Body of pancreas (tissue), 4 donors: ENCODE data around the gene DERL2. TPM values are rescaled to one million over a fixed set of nuclear protein-coding genes. Genes with fewer than 3 reads are reported as not detected.

Experiments used
- ATAC-seq: fragments of 150-250 bp; one replicate; pipeline ENCODE4 v1.9.1; 2016
- DNase-seq, 4 donors: peaks; one replicate each; pipeline ENCODE4 v3.0.0-alpha.2; 2019
- H3K27ac ChIP-seq, 4 donors: fragments of 200-600 bp; sonication (generic); 1 replicate in 3 of 4; 2 replicates in 1 of 4; pipeline versions ENCODE4 v1.5.1 to v1.6.1; 2016 to 2019; ENCODE audit warnings: mild to moderate bottlenecking in 1 of 4, mixed read lengths in 1 of 4, moderate library complexity in 1 of 4
- H3K27me3 ChIP-seq, 2 donors: fragments of 200-600 bp; sonication (generic); one replicate each; pipeline ENCODE4 v1.6.0; 2016; ENCODE audit warnings: mild to moderate bottlenecking in 1 of 2
- H3K36me3 ChIP-seq, 2 donors: fragments of 200-600 bp; sonication (generic); replicated peaks in 1 of 2; 2 replicates each; pipeline ENCODE4 v1.5.1; 2016; ENCODE audit warnings: low read depth in 2 of 2; ENCODE audit not compliant: insufficient read depth in 1 of 2
- H3K4me1 ChIP-seq: fragments of 200-600 bp; sonication (generic); one replicate; pipeline ENCODE4 v1.6.0; 2016
- H3K4me3 ChIP-seq, 2 donors: fragments of 200-600 bp; sonication (generic); 1 replicate in 1 of 2; 2 replicates in 1 of 2; pipeline ENCODE4 v1.5.1; 2016 to 2019
- H3K9me3 ChIP-seq, 3 donors: fragments of 200-600 bp; sonication (generic); 1 replicate in 2 of 3; 2 replicates in 1 of 3; pipeline ENCODE4 v1.5.1; 2016
- POLR2A ChIP-seq, 3 donors: fragments of 450-650 bp; IDR thresholded peaks; one replicate each; pipeline ENCODE4 v1.6.1; 2016; ENCODE audit warnings: antibody characterized with exemption in 3 of 3, mild to moderate bottlenecking in 2 of 3
- WGBS, 2 donors: methylation state at CpG; one replicate each; pipeline ENCODE4 v1.1.5; 2017; 5-methylcytosine and 5-hydroxymethylcytosine counted together
- intact Hi-C: fragments of 100-400 bp; cut with DNase I; formaldehyde crosslinking; loops from one replicate; pipeline ENCODE4 v1.15.1; 2023
- total RNA-seq, 2 donors: library from RNA; depleted of rRNA; stranded (reverse); fragments of >200 nt; gene quantifications; one replicate each; pipeline ENCODE4 v1.1.0, GENCODE V29; 2016
- TF ChIP-seq, protein P1 (sequence below), 7 experiments: fragments of 450-650 bp in 4 of 7; fragments of 200-600 bp in 3 of 7; sonication (generic) in 3 of 7; IDR thresholded peaks; one replicate each; pipeline ENCODE4 v1.5.1; 2016 to 2019; ENCODE audit warnings: antibody characterized with exemption in 7 of 7

DERL2 gene
- total RNA-seq, 2 donors from 2014 or later = 25.4 to 42.5 TPM

DNA sequence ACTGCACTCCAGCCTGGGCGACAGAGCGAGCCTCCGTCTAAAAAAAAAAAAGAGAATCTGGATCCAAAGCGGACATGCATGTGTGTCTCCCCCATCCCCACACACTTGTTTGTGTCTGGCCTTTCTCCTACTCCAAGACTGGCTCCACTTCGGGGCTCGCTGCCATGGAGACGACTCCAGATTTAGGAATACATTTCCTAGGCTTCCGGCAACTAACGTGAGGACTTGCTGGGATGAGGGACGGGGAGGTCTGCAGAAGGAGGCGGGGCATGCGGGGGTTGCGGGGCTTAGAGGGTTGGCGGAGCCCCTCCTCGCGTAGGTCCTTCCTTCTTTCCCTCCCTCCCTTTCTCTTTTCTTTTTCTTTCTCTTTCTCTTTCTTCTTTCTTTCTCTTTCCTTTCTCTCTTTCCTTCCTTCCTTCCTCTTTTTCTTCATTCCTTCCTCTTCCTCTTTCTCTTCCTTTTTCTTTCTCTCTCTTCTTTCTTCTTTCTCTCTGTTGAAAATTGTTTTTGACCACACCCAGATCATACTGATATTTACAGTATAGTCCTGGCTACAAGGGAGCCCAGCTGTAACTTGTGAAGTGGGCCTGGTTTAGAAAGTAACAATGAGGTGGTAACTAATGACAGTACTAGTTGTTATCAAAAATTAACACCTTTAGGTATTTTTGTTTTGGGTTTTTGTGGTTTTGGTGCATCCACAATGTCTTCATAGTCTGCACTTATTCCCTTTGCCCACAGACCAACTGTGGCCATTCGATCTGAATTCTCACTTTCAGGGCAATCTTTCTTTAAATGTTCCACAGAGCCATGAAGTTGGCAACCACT, 25.6 kb upstream of the DERL2 start:
- DNase-seq (peak in 1 of 4 donors; percentile 39), ATAC-seq (no peak)
- intact Hi-C loops = no loop called here
- Histone ChIP-seq H3K27ac (no peak overlapping the region), H3K4me1 (no peaks in the 10 kb centered on the region), H3K4me3 (no peak overlapping the region), H3K27me3 (no peaks in the 10 kb centered on the region), H3K36me3 (no peaks in the 10 kb centered on the region), H3K9me3 (no peaks in the 10 kb centered on the region)
- 36 to 52% methylated on average over 17 of the region's 17 CpGs for WGBS, 2 donors
- TF ChIP-seq, protein P1, sequence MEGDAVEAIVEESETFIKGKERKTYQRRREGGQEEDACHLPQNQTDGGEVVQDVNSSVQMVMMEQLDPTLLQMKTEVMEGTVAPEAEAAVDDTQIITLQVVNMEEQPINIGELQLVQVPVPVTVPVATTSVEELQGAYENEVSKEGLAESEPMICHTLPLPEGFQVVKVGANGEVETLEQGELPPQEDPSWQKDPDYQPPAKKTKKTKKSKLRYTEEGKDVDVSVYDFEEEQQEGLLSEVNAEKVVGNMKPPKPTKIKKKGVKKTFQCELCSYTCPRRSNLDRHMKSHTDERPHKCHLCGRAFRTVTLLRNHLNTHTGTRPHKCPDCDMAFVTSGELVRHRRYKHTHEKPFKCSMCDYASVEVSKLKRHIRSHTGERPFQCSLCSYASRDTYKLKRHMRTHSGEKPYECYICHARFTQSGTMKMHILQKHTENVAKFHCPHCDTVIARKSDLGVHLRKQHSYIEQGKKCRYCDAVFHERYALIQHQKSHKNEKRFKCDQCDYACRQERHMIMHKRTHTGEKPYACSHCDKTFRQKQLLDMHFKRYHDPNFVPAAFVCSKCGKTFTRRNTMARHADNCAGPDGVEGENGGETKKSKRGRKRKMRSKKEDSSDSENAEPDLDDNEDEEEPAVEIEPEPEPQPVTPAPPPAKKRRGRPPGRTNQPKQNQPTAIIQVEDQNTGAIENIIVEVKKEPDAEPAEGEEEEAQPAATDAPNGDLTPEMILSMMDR (IDR thresholded peaks at IDR 0.05) = no peak
- TF ChIP-seq POLR2A (IDR thresholded peaks at IDR 0.05) = no peak

DNA sequence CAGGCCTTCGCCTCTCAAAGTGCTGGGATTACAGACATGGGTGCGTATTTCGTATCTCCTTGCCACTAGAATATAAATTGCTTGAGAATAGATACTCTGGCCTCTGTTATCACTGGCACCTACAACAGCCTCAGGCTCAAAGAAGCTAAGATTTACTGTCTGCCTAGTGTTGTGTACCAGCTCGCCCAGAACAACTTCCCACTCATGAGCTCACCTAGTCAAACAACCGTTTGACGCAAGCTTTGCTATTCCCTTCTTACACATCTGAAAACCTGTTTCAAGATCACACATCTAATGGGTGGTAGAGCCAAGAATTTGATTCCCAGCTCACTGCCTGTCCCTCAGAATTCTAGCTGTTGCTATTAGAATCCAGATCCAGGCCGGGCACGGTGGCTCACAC, 24.8 kb upstream of the DERL2 start:
- ATAC-seq (no peak), DNase-seq (no peak)
- 54 to 82% methylated on average over 6 to 8 of the region's 8 CpGs for WGBS, 2 donors
- no peaks in the 10 kb centered on the region for H3K4me1 ChIP-seq
- no peaks in the 10 kb centered on the region for H3K9me3 ChIP-seq
- TF ChIP-seq POLR2A (IDR thresholded peaks at IDR 0.05) = no peak
- TF ChIP-seq, protein P1 (IDR thresholded peaks at IDR 0.05) = no peak
- intact Hi-C loops = no loop called here
- H3K36me3 ChIP-seq = no peaks in the 10 kb centered on the region
- H3K27ac ChIP-seq = no peak overlapping the region
- H3K4me3 ChIP-seq = no peak overlapping the region
- no peaks in the 10 kb centered on the region for H3K27me3 ChIP-seq

DNA sequence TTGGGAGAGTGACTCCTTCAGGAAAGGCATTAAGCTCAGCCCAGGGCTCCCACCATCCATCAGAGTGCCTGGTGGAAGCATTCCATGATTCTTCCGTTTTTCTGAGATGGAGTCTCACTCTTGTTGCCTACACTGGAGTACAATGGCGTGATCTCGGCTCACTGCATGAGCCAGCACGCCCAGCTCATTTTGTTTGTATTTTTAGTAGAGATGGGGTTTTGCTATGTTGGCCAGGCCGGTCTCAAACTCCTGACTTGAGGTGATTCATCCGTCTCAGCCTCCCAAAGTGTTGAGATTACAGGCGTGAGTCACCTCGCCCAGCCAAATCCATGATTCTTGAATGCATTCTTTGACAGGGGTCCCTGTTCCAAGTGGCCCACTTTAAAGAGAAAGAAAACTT, 23.5 kb upstream of the DERL2 start:
- H3K27me3 ChIP-seq = no peaks in the 10 kb centered on the region
- H3K27ac ChIP-seq = no peak overlapping the region
- no peak overlapping the region for H3K4me3 ChIP-seq
- intact Hi-C loops = no loop called here
- ATAC-seq (no peak), DNase-seq (no peak)
- H3K9me3 ChIP-seq = no peaks in the 10 kb centered on the region
- H3K36me3 ChIP-seq = no peaks in the 10 kb centered on the region
- no peaks in the 10 kb centered on the region for H3K4me1 ChIP-seq
- WGBS, 2 donors = 68 to 74% methylated on average over 8 of the region's 8 CpGs
- TF ChIP-seq, protein P1 (IDR thresholded peaks at IDR 0.05) = no peak
- no peak for TF ChIP-seq POLR2A (IDR thresholded peaks at IDR 0.05)

DNA sequence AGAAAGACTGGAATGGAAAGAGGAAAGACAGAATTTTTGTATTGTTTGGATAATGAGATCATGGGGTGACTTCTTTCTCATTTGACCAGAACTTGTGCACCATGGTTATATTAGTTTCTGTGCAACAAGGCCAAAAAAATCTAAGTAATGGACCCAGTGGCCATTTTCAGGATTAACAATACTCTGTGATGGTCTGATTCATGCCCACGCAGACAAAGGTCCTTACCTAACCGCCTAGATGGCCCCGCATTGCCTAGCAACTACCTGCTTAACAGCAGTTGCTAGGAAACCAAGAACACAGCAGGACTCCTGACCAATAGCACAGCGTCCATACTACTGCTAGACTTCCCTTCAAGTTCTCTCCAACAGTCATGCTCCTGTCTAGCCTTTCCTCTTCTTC, 22.8 kb upstream of the DERL2 start:
- no peak for ATAC-seq
- H3K9me3 ChIP-seq = no peaks in the 10 kb centered on the region

More for the DNA sequence above, 22.8 kb upstream of the DERL2 start:
- DNase-seq = peak in 2 of 4 donors; percentile 22 to 41
- H3K27ac ChIP-seq = no peak overlapping the region
- no peak overlapping the region for H3K4me3 ChIP-seq
- intact Hi-C loops = no loop called here
- no peaks in the 10 kb centered on the region for H3K27me3 ChIP-seq
- WGBS, 2 donors = 24 to 35% methylated on average over 4 of the region's 4 CpGs
- no peak for TF ChIP-seq POLR2A (IDR thresholded peaks at IDR 0.05)
- TF ChIP-seq, protein P1 (IDR thresholded peaks at IDR 0.05) = no peak
- H3K4me1 ChIP-seq = no peaks in the 10 kb centered on the region
- no peaks in the 10 kb centered on the region for H3K36me3 ChIP-seq
